KMS-11 (cell line): ENCODE measurements around the gene MCTP1.

ENCODE experiments used
- H2AFZ ChIP-seq: fragments of 200-600 bp; sonication (generic); 2 replicates; pipeline ENCODE4 v1.6.1; 2016; ENCODE audit warnings: antibody characterized with exemption, mixed run types, low read depth
- H3K27ac ChIP-seq: fragments of 200-600 bp; sonication (generic); 2 replicates; pipeline ENCODE4 v1.6.1; 2016; ENCODE audit warnings: mild to moderate bottlenecking, mixed run types
- H3K27me3 ChIP-seq: fragments of 200-600 bp; sonication (generic); 2 replicates; pipeline ENCODE4 v1.6.1; 2017; ENCODE audit warnings: mild to moderate bottlenecking, low read depth, mixed run types, moderate library complexity; ENCODE audit not compliant: insufficient read depth
- H3K36me3 ChIP-seq: fragments of 200-600 bp; sonication (generic); 2 replicates; pipeline ENCODE4 v1.6.1; 2017; ENCODE audit warnings: mild to moderate bottlenecking, mixed run types; ENCODE audit not compliant: insufficient read depth
- H3K4me1 ChIP-seq: fragments of 200-600 bp; sonication (generic); 2 replicates; pipeline ENCODE4 v1.6.1; 2016; ENCODE audit warnings: mild to moderate bottlenecking, low read depth, mixed run types; ENCODE audit not compliant: poor library complexity, severe bottlenecking
- H3K4me2 ChIP-seq: fragments of 200-600 bp; sonication (generic); 2 replicates; pipeline ENCODE4 v1.7.0; 2016; ENCODE audit warnings: mild to moderate bottlenecking, mixed run types
- H3K4me3 ChIP-seq: fragments of 200-600 bp; sonication (generic); IDR thresholded peaks from 2 replicates; pipeline ENCODE4 v1.6.1; 2017; ENCODE audit warnings: low read depth, low read length, mixed read lengths; ENCODE audit not compliant: insufficient read depth
- H3K79me2 ChIP-seq: fragments of 200-600 bp; sonication (generic); 2 replicates; pipeline ENCODE4 v1.6.1; 2016; ENCODE audit warnings: low read depth, mixed run types; ENCODE audit not compliant: insufficient read depth
- H3K9ac ChIP-seq: fragments of 200-600 bp; sonication (generic); 2 replicates; pipeline ENCODE4 v1.6.1; 2016; ENCODE audit warnings: mild to moderate bottlenecking, mixed run types
- H4K20me1 ChIP-seq: fragments of 200-600 bp; sonication (generic); 2 replicates; pipeline ENCODE4 v1.6.1; 2016; ENCODE audit warnings: mild to moderate bottlenecking, mixed run types; ENCODE audit not compliant: insufficient read depth
- TF ChIP-seq, protein P1 (sequence below): fragments of 200-600 bp; sonication (generic); conservative IDR thresholded peaks from 2 replicates; pipeline ENCODE4 v1.6.1; 2017; ENCODE audit warnings: low read depth, mild to moderate bottlenecking, antibody characterized with exemption, low read length, moderate library complexity, mixed read lengths

The MCTP1 gene

DNA sequence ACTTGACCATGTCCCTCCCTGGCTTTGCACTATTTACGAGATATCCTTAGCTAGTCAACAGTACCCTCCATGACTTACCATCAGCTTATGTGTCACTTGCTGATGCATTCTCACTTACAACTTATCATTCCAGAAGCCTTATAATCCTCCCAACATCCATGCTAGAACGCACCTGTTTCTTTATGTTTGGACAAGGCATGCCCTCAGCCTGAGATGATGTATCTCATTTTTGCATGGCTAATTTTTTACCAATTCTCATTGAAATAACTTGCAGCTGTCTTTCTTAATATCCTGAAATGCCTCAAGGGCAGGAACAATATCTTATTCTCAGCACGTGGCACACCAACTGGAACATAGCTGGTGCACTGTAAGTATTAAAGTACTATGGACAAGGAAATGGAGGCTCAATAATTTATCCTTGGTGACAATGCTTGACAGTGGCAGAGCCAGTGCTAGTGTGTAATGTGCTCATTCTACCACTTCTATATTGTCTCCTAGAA, 384.8 kb downstream of the MCTP1 start:
- Histone ChIP-seq H3K4me3 (no peak overlapping the region), H3K79me2 (no peaks in the 10 kb centered on the region), H3K4me2 (no peak overlapping the region), H3K4me1 (no peaks in the 10 kb centered on the region), H3K27ac (no peak overlapping the region), H3K27me3 (no peaks in the 10 kb centered on the region), H3K36me3 (no peaks in the 10 kb centered on the region), H2AFZ (no peak overlapping the region), H3K9ac (no peak overlapping the region), H4K20me1 (no peaks in the 10 kb centered on the region)
- TF ChIP-seq, protein P1, sequence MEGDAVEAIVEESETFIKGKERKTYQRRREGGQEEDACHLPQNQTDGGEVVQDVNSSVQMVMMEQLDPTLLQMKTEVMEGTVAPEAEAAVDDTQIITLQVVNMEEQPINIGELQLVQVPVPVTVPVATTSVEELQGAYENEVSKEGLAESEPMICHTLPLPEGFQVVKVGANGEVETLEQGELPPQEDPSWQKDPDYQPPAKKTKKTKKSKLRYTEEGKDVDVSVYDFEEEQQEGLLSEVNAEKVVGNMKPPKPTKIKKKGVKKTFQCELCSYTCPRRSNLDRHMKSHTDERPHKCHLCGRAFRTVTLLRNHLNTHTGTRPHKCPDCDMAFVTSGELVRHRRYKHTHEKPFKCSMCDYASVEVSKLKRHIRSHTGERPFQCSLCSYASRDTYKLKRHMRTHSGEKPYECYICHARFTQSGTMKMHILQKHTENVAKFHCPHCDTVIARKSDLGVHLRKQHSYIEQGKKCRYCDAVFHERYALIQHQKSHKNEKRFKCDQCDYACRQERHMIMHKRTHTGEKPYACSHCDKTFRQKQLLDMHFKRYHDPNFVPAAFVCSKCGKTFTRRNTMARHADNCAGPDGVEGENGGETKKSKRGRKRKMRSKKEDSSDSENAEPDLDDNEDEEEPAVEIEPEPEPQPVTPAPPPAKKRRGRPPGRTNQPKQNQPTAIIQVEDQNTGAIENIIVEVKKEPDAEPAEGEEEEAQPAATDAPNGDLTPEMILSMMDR: no peak

DNA sequence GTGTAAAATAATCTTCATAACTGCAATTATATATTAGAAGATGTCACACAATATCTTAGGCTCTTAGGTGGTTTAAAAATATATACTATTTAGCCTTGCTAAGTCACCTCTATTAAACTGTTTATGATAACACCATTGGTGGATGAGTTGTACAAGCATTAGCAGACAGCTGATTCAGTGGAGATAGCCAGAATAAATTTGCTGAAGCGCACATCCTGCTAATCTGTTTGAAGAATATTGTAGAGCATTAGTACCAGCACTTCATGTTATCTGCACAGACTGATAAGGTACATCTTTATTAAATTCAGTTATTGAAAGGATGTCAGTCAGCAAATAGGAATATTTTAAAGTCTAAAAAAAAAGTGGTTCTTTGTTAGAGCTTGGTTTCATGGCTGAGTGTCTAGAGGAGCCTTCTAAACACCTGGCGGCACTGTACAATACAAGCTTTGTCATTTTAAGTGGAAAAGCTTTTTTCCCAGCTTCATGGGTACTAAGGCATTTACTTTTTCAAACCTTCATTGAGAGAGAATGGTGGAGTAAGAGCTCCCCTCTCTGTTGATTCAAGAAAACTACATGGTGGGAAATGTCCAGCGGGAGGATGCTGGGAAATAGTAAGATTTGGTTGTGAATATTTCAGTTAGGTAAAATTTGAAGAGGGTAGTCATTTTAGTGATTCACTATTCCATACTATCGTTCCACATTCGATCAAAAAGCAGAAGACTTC, 391.3 kb downstream of the MCTP1 start:
- TF ChIP-seq, protein P1: no peak; the same call in 1 of the 2 replicates
- H3K27me3 ChIP-seq: no peaks in the 10 kb centered on the region
- H3K4me3 ChIP-seq: no peak overlapping the region
- H3K4me1 ChIP-seq: no peaks in the 10 kb centered on the region
- H3K27ac ChIP-seq: no peak overlapping the region
- no peak overlapping the region for H2AFZ ChIP-seq
- H3K9ac ChIP-seq: no peak overlapping the region
- no peaks in the 10 kb centered on the region for H3K36me3 ChIP-seq
- no peaks in the 10 kb centered on the region for H3K79me2 ChIP-seq
- no peaks in the 10 kb centered on the region for H4K20me1 ChIP-seq
- no peak overlapping the region for H3K4me2 ChIP-seq

DNA sequence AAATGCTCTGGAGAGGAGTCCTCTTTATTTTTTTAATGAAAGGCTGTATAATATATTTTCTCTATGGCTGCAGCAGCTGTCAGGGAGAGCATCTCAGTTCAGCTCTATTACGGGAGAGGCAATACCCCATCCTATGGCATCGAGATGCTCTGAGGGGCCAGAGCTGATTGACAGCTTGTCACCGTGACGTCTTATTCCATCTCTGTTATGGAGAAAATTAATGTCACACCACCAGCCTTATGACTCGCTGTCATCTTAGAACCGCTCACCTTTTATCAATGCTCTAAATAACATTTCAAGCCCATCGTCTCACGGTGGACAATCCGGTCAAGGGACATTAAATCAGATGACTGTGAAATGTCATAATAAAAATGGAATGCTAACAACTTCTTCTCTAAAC, 392.9 kb downstream of the MCTP1 start:
- Histone ChIP-seq H4K20me1 (no peaks in the 10 kb centered on the region), H3K79me2 (no peaks in the 10 kb centered on the region), H3K36me3 (no peaks in the 10 kb centered on the region), H3K9ac (no peak overlapping the region), H3K27ac (no peak overlapping the region), H3K4me1 (no peaks in the 10 kb centered on the region), H3K4me3 (no peak overlapping the region), H2AFZ (no peak overlapping the region), H3K27me3 (no peaks in the 10 kb centered on the region), H3K4me2 (no peak overlapping the region)
- TF ChIP-seq, protein P1: no peak

DNA sequence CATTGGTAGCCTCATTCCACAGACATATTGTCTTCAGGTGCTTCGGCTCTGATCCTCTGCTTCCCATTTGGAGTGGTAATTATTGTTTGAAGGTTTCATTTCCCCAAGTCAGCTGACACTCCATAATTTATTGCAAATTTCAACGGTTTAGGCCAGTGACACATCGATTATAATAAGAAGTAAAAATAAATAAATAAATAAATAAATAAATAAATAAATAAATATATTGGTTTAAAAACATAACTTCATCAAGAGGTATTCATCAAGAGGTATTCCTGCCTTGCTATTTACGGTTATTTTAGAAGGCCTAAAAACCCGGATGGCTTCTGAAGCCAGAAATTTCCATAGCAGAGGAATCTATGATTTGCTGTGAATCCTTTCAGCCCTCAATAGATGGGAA, 393.3 kb downstream of the MCTP1 start:
- no peak overlapping the region for H3K4me3 ChIP-seq
- H2AFZ ChIP-seq: no peak overlapping the region
- no peaks in the 10 kb centered on the region for H3K27me3 ChIP-seq
- H3K27ac ChIP-seq: no peak overlapping the region
- no peaks in the 10 kb centered on the region for H3K79me2 ChIP-seq
- TF ChIP-seq, protein P1: no peak
- H3K9ac ChIP-seq: no peak overlapping the region
- no peaks in the 10 kb centered on the region for H4K20me1 ChIP-seq
- no peak overlapping the region for H3K4me2 ChIP-seq
- no peaks in the 10 kb centered on the region for H3K4me1 ChIP-seq
- no peaks in the 10 kb centered on the region for H3K36me3 ChIP-seq
